22Rv1 (cell line): ENCODE results near the gene BOC.
"Not testable (repeated sequence)": the region's sequence is repeated elsewhere in the genome, so short reads cannot be mapped to it uniquely, and the experiment has no call there.

Experiments
- H3K27ac ChIP-seq: fragments of 450-650 bp; 2 replicates; pipeline ENCODE4 v1.5.1; 2017
- CTCF ChIP-seq: fragments of 450-650 bp; IDR thresholded peaks from 2 replicates; pipeline ENCODE4 v1.5.1; 2017; ENCODE audit warnings: mild to moderate bottlenecking
- ZFX ChIP-seq: fragments of 450-650 bp; IDR thresholded peaks from 2 replicates; pipeline ENCODE4 v1.6.1; 2017; ENCODE audit warnings: antibody characterized with exemption, borderline replicate concordance

Gene BOC

GRCh38 chr3:113167825-113168801 lies 43.2 kb upstream of the BOC start:
- no peak overlapping the region for H3K27ac ChIP-seq
- TF ChIP-seq CTCF (no peak), ZFX (no peak)

- TF ChIP-seq CTCF (no peak), ZFX (no peak)
Measured at GRCh38 chr3:113169891-113170452, 41.4 kb upstream of the BOC start.

GRCh38 chr3:113170771-113171170 lies 40.6 kb upstream of the BOC start:
- TF ChIP-seq CTCF, result no peak
- H3K27ac ChIP-seq, result no peak overlapping the region

More at GRCh38 chr3:113169891-113170452, 41.4 kb upstream of the BOC start:
- no peak overlapping the region for H3K27ac ChIP-seq

GRCh38 chr3:113171675-113172300 lies 39.6 kb upstream of the BOC start:
- not testable (repeated sequence) for H3K27ac ChIP-seq

GRCh38 chr3:113173102-113173501 lies 38.3 kb upstream of the BOC start:
- no peak for TF ChIP-seq ZFX
- TF ChIP-seq CTCF, result no peak
- no peak overlapping the region for H3K27ac ChIP-seq

GRCh38 chr3:113174304-113174703 lies 37.1 kb upstream of the BOC start:
- no peak for TF ChIP-seq ZFX
- TF ChIP-seq CTCF, result no peak

GRCh38 chr3:113174801-113175485 lies 36.4 kb upstream of the BOC start:
- no peak for TF ChIP-seq ZFX
- no peak overlapping the region for H3K27ac ChIP-seq

More at GRCh38 chr3:113174304-113174703, 37.1 kb upstream of the BOC start:
- no peak overlapping the region for H3K27ac ChIP-seq
